GM18511 (cell line): Measurements from ENCODE around the gene SLC25A21.
"Not testable (repeated sequence)": the region's sequence is repeated elsewhere in the genome, so short reads cannot be mapped to it uniquely, and the experiment has no call there.

Experiments used
- ATAC-seq: cut with Tn5 transposase; IDR thresholded peaks from one replicate; pipeline ENCODE4 v1.9.1; 2021; ENCODE audit warnings: mild to moderate bottlenecking, moderate library complexity; ENCODE audit not compliant: unreplicated experiment

The SLC25A21 gene

DNA sequence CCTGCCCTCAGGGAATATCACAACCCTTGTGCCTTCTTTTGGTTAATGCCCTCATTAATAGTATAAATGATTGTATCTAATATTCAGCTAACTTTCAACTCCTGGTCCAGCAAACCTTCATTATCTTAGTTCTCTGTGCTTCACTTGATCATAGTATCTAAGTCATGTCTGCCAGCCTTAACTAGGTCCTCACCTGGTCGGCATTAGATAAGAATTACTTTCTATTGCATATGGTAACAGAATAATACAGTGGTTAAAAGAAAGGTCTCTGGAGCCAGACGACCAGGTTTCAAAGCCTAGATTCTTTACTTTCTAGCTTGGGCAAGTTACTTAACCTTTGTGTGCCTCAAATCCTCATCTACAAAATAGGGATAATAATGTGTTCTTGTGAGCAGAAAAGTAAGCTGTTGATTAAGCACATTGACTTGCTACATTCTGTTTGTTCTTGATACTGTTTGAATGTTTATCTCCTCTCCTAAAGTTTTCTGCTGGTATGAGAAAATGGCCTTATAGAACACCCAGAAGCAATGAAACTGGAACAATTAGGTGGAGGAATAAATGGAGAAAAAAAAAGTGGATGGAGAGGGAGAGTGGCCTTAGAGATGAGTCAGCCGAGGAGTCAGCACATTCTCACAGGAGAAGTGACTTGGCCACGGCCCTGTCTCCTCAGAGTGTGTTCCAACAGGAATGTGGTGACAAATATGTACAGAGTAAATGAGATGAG lies 176.1 kb downstream of the SLC25A21 start:
- no peak for ATAC-seq

DNA sequence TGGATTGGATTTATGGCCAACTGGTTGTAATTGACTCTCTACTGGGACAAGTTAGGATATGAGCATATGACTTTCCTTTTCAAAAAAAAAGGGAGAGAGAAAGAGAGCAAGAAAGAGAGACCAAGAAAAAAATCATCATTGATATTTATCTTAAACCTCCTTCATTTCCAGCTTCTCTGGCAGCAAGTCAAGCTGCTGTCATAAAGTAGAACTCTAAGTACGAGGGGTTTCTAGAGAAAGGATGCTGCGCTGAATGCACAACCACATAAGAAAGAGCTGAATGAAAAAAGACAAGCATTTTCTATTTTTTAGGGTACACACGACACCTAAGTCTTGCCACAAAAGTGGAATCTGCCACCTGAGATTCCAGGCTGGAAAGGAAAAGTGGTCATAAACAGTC lies 182.6 kb downstream of the SLC25A21 start:
- no peak for ATAC-seq

DNA sequence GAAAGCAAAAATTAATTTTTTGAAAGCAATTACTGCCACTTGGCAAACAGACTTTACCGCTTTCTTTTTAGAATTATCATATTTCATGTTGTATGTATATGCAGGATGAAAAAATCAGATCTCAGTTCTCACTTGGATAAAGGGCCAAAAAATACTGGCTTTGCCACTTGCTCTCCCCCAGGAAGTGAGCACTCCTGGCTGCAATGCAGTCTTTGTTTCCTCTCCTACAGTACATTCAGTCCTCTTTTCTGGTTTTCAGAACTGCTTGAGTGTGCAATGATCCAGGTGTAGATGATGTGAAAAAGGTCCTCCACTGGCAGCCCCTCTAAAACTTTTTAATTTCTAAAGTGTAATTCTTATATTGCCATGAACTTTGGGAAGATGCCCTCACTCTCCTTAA lies 183.4 kb downstream of the SLC25A21 start:
- ATAC-seq = no peak

DNA sequence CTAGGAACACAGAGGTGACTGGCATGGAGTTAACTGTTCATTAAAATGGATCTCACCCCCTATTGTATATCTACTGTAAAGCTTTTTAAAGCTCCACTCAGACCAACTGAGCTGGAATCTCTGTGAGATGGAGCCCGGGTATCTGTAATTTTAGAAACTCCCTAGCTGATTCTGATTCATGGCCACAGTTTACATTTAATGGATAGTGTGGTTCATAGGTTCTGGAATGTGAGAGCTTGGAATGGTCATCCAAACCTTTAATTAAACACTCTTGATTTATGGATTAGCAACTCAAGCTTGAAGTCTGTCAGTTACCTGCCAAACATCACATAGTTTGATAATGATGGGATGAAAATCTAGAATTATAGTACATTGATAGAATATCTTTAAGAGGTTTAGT lies 183.8 kb downstream of the SLC25A21 start:
- ATAC-seq = no peak

DNA sequence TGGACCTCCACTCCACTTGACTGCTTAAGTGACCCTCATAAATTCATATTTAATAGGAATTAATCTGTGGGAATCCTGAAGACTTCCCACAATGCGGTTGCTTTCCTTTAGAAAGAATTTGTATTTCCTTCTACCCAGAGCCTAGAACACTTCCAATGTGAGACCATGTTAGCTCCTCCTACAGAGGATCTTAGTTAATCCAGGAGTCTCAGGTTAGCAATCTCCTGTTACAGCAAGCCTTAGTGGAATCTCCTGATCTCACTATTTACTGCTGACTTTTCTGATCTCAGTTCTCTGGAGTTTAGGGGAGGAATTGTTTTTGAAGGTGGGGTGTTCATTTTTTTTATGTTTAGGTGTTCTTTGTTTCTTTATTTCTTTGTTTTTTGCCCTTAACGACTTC lies 186.0 kb downstream of the SLC25A21 start:
- ATAC-seq = no peak

DNA sequence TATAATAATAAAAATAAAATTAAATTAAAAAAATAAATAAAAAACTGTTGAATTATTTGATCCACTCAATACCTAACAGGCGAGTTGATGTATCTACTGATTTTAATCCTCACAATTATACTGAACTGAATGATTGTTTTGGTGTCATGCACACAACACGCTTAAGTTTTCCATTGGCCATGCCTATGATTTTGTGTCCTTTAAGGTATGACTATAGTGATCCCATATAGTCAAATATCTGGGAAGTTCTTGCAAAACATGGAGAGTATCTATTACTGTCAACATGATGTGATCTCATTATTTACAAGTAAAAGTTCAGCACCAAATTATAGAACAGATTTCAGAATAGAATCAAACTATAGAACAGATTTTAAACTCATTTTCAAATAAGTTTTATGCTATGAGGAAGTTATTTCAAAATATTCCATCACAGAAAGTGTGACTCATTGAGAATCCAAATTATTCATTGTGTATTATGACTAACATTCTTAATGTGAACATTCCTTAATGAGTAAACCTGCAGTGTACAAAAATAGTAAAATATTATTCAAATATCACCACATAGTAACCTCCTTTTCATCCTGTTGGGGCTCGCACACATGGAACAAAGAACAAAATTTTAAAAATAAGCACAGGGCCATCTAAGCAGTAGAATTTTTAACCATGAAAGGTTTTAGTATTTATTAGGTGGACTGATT lies 190.4 kb downstream of the SLC25A21 start:
- ATAC-seq = no peak

DNA sequence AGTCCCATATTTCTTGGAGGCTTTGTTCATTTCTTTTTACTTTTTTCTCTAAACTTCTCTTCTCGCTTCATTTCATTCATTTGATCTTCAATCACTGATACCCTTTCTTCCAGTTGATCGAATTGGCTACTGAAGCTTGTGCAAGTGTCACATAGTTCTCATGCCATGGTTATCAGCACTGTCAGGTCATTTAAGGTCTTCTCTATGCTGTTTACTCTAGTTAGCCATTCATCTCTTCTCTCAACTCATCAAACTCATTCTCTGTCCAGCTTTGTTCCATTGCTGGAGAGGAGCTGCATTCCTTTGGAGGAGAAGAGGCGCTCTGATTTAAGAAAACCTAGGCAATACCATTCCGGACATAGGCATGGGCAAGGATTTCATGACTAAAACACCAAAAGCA lies 192.0 kb downstream of the SLC25A21 start:
- ATAC-seq = not testable (repeated sequence)

DNA sequence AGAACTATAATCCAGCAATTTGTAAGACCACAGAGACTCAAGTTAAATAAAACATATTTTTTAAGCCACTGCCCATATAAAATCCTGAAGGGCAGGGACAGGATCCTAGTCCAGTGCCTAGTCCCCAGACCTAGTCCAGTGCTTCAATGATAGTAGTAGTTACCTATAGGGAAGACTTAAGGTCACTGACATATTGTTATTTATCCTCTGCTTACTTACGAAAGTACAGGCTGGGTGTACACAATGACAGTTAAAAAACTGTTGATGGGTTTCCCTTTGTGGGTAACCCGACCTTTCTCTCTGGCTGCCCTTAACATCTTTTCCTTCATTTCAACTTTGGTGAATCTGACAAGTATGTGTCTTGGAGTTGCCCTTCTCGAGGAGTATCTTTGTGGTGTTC lies 192.5 kb downstream of the SLC25A21 start:
- ATAC-seq = no peak

DNA sequence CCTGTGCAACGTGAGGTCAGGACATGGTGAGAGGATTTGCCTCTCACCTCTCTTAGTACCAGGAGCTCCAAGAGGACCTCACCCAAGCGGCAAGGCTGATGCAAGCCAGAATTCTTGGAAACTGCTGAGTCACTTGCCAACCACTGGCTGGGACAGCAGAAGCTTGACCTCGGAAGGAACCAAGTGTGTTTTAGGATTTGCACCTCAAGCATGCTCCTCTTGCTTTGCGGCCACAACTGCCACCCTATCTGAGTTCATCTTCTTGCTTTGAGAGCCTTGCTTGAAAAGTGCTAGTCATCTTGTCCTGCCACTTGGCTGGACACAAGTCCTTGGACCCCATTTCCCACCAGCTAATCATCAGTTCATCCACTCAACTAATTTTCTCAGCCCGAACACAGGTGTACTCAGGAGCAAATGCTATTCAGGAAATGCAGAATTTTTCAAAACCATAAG lies 195.8 kb downstream of the SLC25A21 start:
- no peak for ATAC-seq

DNA sequence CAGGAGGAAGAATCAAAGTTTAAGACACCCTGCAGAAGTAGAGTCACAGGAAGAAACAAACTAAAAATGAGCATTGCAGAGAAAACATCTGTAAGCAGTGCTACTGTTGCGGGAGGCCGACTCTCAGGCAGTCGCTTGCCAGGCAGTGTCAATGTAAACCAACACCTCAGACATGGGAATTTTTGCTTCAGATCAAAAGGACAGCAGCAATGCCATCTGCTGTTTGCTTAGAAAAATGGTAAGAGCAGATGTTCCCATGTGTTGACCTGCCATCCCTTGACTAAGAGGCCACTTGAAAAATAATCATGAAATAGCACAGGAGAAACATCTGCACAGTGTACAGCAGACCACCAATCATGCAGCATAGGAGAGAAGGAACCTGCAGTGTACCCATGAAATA lies 196.6 kb downstream of the SLC25A21 start:
- ATAC-seq = no peak

DNA sequence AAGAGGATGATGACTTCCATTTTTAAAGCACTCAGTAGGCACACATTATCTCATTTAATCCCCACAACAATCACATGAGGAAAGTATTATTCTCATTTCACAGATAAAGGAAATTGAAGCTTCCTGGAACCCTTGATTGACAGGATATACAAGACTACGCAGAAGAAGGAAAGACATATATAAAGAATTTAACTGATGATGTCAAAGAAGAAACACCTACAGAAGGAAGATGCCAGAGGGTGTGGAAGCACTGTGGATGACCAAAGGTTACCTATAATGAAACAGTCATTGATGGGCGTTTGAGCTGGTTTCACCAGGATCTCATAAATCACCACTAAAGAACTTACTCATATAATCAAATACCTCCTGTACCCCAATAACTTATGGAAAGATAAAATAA lies 197.4 kb downstream of the SLC25A21 start:
- ATAC-seq = no peak

DNA sequence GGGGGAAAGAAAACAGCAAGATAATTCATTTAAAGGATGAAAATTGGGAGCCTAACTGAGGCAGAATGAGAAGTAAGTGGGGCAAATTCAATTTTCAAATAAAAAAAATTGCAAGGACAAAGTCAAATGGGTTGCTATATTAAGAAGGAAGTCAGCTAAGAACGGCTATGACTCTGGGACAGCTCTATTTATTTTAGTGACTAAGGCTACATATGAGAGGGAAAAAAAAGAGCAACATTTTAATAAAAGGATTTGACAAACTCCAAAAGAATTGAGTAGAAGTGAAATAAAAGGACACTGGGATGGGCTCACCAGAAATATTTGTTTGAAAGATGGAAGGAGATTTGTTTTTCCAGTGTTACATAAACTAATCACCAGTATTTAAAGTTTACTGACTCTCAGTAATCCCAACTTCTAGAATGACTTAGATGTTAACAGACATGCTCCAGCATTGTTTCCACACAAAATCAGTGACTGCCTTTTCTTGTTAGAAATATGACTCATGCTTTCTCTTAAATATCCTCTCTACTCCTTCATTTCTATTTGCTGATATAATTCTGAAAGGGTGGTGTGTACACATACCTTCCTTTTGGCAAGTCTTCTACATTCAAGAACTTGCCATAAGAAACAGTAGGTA lies 198.5 kb downstream of the SLC25A21 start:
- no peak for ATAC-seq

DNA sequence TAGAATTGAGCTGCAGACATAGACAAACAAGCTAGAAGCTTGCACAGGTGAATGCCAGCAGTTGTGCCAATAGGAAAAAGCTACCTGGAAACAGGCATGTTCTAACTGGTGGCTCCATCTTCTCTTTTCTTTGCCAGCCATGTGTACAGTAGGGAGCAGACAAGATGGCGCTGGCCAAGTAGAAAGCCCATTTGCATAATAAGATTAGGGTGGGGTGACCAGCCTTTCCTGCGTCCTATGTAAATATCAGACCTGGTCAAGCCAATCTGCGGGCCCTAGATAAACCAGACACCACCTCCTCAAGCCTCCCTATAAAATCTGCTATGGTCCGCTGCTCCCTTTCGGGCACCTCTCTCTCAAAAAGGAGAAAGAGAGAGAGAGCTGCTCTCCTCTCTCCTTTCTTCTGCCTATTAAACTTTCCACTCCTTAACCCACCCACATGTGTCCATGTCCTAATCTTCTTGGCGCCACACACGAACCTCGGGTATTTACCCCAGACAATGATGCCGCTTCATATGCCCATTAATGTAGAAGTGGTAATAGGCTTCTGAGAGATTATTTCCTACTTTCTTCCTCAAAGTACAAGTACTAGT lies 201.0 kb downstream of the SLC25A21 start:
- ATAC-seq = no peak

DNA sequence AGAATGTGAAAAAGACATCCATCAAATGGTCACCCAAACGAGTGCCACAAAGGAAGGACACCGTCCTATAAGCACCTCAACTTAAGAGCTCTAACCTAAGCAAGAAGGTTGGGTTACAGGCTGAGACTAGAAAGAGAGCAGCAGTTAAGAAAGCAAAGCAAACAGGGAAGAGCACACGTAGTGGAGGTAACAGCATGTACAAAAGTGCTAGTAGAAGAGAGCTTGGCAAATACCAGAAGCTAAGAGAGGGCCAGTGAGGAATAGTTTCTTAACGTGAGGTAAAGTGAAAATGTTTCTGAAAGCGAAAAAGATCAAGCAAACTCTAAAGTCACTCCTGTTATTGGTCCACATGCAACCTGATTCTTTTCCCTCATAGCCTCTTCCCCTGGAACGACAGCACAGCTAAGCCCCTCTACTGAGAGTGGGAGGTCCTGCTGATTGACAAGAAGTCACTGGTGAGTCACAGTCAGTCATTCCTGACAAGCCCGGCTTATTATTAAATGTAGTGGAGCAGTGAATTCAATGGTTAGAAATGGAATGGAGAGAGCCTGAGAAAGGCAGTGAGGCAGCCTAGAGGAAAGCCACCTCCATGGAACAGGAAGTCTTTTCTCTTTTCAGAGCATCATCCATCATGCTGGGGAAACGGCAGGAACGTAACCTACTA lies 204.4 kb downstream of the SLC25A21 start:
- no peak for ATAC-seq

DNA sequence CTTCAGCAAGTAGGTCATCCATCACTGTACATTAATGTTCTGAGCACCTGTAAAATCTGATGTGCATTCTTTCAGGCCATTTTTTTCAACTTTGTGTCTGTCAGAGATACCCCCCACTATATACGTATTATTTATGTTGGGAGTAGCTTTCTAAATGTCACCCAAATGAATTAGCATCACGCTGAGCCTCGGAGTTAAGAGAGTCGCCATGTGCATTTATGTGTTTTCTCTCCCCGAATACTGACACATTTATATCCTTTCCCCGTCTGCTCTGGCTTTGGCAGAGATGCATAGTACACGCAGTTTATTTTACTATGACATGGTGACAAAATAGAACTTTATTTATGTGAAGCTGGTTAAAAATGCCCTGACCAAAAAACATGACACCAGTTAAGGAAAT lies 216.4 kb downstream of the SLC25A21 start:
- ATAC-seq = no peak

DNA sequence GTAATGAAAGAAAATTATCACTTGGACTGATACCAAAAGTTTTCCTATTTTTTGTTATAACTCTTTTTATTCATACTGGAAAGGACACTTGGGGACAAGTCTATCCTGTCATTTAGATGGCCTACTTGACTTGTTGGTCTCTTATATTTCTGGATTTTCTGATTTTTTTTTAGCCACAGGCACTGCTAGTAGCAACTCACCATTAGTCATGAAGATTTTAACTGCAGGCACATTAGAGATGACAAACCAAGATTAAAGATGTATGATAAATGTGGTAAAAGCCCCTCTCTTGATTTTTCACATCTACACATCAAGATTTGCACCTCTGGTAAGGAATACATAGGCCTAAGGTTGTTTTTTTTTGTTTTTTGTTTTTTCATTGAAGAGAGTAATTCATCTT lies 217.0 kb downstream of the SLC25A21 start:
- ATAC-seq = no peak

DNA sequence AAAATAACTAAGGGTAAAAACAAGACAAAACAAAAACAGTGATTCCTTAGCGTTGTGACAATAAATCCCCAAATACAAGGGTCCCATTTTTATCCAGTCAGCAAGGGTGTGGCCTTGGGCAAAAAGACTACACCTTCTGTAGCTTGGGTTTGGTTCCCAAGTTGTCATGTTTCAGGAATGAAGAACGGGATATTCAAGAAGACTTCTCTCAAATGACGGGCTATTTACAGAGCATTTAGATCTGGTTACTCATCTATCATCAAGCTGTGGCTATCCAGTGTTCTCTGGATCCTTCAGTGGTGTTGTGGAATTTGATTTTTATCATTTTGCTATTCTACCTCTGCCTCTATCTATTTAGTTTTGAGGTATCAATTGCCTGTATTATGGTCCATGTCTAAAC lies 219.7 kb downstream of the SLC25A21 start:
- ATAC-seq = no peak

DNA sequence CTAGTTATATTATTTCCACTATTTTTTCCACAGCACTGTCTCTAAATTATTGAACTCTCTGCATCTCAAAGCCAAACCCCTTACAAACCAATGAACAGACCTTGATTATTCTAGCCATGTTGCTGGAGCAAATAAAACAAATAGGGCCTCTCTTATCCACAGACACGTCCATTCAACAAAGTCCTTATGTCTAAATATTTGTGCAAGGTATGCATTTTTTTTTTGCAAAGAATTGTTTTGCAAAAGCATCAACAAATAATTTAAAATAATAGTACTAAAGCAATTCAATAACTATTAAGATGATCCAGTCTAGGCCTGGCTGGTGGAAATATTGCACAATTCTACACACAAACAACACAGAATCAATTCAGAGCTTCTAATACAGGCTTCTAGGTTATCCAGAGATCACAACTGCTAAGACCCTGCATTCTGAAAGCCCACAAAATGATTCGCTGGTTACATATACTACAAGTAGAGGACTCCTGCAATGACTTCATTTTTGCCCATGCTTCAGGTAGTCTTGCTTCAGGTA lies 221.0 kb downstream of the SLC25A21 start:
- ATAC-seq = no peak

DNA sequence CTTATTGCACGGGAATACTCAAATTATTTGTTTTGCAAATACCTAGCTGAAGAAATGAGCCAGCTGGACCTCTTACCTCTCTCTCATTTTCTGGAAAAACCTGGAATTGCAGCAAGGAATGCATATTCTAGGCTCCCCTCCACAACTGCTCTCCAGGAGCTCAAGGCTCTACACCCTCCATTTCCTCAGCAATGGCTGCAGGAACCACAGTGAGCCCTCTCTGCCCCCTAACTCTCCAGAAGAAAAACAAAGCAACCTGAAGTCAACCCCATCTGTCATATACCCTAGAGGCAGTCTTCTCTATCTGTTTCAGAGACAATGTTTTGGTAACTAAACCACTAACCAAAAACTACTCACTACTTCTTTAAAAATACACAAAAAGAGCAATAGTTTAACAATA lies 221.6 kb downstream of the SLC25A21 start:
- ATAC-seq = no peak

DNA sequence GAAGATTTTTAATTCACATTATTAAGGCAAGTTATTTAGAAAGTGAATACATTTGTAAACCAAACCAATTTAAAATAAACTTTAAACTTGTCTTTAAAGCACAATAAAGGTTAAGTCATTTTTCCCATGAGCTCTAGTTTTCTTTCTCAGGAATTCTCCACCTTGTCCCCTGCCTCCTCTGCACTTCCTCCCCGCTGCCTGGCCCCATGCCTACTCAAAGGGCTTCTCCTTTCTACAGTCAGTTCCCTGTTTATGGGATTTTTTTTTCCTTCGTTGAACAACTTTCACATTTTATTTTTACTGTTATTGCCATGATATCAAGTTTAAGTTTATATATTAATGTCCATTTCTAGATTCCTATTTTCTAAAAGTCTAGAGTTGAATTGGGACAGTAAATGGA lies 223.0 kb downstream of the SLC25A21 start:
- ATAC-seq = no peak
